Islet precursor cell (in vitro differentiated cells): ENCODE data around the gene NRAS.

ENCODE experiments used
- DNase-seq: peaks from one replicate; pipeline ENCODE4 v3.0.0-alpha.2; 2018

The NRAS gene

DNA sequence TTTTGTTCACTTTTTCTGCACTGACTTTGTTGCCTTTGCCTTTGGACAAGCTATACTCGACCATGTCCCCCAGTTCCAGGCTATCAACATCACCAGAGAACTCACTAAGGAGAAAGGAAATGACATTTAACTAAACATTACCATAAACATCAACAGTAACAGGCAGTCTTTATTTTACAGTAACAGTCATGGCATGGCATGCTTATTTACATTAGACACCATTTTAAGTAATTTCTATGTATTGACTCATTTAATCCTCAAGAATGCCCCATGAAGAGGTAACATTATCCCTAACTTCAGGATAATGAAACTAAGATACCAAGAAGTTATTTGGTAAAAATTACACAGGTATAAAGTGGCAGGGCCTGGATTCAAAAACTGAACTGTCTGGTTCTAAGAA is 8.7 kb upstream of the NRAS start:
- DNase-seq: no peak

DNA sequence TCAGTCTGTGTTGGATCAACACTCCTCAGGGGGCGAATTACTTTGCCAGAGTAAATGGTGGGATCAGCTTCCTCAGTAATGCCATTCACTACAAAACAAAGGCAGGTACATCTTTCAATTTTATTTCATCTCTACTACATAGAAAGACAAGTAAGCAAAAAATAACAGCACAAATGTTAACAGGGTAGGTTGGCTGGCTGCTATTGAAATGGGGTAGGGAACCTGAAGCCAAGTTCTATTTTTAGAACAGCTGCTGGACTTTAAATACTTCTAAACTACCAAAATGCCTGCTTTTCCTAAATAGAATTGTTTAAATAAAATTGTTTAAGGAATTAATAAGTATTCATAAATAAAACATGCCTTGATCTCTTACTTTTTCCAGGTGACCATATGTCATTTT is 7.3 kb upstream of the NRAS start:
- DNase-seq: no peak

DNA sequence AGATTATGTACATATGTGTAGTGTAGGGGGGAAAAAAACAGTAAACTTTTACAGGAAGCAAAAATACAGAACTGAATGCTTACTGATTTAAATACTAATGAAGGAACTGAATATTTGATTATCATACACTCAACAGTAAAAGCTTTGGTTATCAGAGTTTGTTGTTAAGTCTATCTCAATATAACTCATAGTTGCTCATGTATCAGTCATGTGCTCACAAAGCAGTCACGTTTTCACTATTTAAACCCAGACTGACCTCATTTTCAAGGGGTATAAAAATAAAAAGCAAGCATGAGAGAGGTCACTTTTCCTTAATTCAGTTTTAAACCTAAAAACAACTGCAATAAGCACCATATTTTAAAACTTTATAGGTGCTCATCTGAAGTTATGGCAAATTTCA is 6.9 kb upstream of the NRAS start:
- no peak for DNase-seq

DNA sequence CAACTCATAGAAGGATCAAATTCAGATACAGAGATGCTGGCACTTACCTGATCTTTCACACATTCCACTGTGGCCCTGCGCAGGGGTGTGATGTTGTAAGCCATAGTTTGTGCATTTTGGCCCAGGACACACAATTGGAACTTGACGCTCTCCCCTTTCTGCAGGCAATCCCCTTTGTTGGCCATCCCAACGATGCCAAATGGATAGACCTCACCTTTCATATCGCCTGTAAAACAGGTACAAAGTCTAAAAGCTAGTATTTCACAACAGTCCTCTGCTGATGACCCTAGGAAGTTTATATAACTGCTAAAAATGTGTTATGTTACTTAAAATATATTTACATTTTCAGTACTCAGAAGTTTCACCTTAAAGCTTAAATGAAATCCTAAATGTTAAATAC is 3.9 kb upstream of the NRAS start:
- DNase-seq: no peak

DNA sequence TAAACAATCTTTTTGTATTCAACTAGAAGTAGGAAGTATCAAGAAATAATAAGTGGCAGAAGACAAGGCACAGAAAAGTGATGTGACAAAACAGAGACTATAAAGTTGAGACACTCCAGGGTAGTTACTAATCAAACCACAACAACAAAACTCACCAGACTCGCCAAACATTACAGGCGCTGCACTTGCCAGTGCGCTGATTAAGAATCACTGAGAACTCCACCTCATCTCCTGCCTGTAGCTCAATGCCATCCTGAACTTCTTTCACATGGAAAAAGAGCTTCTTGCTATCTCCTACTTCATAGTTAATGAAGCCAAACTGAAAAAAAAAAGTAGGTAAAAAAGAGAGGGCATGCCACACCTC is 2.8 kb upstream of the NRAS start:
- DNase-seq: no peak

DNA sequence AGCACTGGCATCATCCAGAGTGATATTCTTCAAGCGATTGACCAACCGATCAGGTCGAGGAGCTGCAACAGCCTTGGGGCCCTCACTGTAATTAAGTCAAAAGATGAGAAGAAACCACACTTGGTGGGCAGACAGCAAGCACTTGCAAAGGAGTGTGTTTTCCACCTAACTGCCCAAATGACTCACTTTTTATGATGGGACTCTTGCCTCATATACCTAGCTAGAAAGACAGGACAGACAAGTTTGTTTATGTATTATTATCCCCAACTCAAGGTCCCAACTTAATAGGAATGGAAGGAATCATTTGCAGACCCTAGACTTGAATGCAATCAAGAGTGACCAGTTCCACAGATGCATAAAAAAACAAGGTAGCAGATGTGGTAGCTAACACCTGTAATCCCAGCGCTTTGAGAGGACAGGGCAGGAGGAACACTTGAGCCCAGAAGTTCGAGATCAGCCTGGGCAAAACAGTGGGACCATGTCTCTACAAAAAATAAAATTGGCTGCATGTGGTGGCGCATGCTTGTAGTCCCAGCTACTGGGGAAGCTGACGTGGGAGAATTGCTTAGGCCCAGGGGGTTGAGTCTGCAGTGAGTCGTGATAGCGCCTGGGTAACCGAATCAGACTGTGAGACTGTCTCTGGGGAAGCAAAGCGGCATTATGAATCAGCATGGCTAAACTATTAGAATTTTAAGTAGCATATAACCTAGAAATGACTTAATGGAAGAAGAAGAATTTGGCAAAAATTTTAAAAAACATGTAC is 2.3 kb upstream of the NRAS start:
- peak; percentile 66 for DNase-seq

DNA sequence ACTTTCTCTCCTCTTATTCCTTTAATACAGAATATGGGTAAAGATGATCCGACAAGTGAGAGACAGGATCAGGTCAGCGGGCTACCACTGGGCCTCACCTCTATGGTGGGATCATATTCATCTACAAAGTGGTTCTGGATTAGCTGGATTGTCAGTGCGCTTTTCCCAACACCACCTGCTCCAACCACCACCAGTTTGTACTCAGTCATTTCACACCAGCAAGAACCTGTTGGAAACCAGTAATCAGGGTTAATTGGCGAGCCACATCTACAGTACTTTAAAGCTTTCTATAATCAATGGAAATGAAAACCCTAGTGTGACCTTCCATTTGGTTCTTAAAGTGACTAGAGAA is 643 bp downstream of the NRAS start:
- no peak for DNase-seq

DNA sequence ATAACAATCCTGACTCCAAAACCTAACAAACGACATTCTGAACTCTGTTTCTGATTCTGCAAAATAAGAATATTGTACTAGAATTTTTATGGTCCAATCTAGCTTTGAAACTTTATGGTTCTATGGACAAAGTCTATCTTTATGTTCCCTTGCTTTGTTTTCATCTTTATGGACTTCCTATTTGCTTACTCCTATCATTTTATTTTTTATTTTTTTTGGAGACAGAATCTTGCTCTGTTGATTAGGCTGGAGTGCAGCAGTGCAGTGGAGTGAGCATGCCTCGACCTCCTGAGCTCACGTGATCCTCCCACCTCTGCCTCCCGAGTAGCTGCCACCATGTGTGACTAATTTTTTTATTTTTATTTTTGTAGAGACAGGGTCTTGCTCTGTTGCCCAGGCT is 3.6 kb downstream of the NRAS start:
- DNase-seq: no peak

DNA sequence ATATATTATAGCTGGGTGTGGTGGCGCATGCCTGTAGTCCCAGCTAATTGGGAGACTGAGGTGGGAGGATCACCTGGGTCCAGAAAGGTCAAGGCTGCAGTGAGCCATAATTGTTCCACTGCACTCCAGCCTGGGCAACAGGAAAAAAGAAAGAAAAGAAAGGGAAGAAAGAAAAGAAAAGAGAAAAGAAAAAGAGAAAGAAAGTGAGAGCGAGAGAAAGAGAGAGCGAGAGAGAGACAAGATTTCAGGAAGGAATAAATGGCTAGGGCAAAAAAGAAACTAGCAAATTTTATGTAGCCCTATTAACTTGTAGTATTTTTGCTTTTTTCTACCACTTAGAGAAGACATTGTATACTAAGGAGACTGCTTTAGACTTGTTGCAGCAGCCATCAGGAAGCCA is 6.2 kb downstream of the NRAS start:
- no peak for DNase-seq

DNA sequence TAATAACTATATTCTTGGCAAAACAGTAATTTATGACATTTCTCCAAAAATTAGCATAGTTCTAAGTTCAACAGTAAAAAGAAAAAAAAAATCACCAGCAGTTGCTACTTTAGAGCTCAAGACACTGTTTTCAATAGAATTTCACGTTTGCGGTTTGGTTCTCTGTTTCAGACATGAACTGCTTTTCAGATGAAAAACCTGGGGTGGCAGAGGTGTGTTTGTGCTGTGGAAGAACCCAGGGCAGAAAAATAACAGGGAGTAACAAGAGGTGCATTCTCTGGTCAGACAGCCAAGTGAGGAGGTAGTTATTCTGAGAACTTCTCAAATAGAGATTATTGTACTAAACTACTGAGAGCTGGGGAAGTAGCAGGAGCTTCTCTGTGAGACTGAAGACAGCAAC is 9.0 kb downstream of the NRAS start:
- DNase-seq: no peak

DNA sequence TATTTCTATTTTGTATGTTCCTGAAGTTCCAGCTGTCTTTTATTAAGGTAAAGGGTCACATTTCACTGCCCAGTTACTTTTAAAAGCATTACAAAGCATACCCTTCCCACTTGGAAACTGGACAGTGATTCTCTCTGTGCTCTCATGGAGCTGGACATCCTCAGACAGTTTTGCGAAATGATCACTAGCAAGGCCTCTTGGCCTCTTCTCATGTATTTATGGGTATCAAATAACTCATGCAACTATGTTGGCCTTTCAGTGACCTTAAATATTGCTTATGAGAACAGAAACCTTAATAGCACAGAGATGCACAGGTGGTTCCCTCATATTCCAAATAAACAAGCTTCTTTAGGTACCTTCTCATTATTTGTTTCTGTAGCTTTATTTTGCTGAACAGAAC is 13.3 kb downstream of the NRAS start:
- no peak for DNase-seq

DNA sequence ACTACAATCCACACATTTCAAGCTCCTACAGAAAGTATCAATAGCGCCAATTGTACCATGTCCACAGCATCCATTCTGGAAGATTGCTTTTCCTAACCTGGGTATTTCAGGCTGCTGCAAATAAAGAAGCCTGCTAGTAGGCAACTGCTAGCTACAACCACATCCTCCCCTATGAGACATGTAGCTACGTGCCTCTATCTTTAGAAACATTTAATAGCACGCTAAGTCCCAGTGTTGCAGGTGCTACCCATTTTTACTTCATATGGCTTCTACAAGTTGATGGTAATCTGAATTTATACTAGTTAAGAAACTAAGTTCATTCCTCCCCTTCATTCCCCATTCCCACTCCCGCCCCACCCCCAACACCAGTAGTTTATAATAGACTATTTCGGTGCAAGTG is 13.8 kb downstream of the NRAS start:
- no peak for DNase-seq

DNA sequence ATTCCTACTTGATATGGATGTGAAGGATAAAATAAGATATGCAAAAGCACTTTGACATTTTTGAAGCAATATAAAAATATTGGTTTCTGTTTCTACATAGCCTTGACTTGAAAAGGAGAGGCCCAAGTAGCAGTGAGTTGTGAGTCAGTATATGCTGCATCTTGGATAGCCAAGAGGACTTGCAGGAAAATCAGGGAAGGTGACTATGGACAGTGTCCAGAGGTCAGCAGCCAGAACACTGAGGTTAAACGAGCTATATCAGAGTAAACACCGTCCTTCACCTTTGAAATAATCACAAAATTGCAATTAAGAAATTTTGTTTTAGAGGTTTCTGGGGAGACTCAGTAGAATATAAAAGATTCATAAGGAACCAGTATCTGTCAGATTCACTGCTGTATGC is 14.6 kb downstream of the NRAS start:
- DNase-seq: no peak

DNA sequence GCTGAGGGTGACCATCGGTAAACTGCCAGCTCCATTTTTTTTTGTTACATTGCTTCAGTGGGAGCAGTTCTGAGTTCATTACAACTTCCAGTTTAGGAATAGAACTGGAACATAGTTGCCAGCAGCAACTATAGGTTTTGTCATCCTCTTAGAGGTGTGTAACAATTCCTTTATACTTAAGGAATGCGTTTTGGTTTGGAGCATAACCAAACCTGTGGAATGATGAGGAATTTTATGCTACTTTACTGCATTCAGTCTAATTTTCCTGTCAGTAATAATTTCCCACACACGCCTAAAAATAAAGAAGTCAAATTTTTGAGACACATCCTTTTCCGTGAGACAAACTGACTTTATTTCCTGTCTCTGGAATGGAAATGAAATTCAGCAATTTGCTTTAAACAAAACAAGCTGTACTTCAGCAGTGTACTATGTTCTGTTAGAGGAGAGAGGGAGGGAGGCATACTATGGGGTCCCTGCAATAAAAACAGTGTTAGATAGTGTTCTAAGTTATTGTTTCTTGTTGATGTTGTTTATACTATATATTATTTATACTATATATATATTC is 16.5 kb downstream of the NRAS start:
- no peak for DNase-seq

DNA sequence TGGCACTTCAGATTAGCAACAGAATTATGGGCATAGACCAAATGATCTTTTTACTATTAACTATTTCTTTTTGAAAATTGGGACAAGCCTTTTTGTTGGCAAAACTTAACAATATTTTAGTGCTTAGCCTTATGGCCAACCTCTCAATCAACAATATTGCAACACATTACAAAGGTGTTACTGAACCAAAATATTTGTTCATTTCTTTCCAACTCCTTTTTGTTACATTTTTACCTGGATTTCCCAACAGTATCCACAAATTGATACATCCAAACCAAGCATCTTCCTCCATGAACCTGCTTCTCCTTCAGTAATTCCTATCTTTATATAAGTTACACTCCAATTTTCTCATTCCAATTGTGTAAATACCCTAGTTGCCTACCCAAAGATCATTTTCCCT is 19.8 kb downstream of the NRAS start:
- DNase-seq: no peak

DNA sequence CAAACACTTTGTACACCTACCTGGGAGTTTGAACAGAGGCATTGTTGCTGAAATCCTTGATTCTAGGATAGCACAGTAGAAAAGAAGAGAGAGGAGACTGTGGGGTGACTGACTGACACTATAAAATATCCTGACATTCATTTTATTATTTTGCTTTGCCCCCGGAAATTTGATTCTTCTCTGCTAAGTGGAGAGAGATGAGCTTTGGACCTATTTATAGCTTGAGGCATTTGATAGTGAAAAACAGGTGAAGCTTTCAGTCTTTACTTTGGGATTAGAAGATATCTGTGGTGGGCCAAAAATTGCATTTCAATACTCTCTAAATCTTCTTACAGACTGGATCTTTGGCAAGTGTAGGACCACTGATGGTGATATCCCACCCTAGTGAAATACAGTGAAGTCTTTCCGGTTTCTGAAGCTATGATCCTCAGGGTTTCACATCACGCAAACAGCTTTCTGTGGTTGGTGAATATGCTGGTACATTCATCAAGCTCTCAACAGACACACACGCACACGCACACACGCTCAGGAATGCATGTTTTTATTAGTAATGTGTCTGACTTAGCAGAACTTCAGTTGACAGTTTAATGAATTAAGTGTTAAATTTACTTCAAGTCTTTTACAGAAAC is 21.0 kb downstream of the NRAS start, which contains the start of gene AMPD1:
TSS of gene AMPD1 (minus strand) at position 117 of the 629 bp plus-strand sequence. CDS start at position 42, 75 bp downstream.
- DNase-seq: no peak

DNA sequence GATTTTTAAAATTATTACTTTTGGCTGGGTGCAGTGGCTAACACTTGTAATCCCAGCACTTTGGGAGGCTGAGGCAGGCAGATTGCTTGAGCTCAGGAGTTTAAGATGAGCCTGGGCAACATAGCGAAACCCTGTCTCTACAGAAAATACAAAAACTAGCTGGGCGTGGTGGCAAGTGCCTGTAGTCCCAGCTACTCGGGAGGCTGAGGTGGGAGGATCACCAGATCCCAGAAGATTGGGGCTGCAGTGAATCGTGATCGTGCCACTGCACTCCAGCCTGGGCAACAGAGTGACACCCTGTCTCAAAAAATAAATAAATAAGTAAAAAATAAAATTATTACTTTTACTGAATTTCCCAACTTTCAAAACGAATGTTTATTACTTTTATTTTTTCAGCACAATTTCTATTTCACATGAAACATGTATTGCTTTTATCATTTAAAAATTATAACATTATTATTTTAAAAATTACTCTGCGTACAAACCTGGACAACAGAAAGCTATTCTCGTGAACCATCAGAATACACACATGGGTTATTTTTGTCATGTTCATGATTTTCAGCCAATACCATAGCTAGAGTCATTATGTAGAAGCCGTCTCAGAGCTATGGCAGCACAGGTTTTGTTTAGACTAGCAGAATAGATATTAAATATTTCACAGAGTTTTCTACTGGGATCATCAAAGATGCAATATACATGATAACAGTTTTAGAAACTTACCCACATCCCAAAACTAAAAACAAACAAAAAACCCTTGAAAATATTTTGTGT is 21.8 kb downstream of the NRAS start:
- no peak for DNase-seq

DNA sequence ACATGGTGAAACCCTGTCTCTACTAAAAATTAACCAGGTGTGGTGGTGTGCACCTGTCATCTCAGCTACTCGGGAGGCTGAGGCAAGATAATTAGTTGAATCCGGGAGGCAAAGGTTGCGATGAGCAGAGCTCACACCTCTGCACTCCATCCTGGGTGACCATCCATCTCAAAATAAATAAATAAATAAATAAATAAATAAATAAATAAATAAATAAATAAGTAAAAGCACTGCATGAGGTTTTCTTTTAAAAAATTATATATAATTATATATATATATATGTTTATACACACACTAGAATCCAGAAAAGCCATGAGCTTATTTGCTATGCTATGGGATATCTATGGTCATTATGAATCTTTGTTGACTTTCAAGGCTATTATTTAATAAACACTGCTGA is 23.6 kb downstream of the NRAS start:
- no peak for DNase-seq

DNA sequence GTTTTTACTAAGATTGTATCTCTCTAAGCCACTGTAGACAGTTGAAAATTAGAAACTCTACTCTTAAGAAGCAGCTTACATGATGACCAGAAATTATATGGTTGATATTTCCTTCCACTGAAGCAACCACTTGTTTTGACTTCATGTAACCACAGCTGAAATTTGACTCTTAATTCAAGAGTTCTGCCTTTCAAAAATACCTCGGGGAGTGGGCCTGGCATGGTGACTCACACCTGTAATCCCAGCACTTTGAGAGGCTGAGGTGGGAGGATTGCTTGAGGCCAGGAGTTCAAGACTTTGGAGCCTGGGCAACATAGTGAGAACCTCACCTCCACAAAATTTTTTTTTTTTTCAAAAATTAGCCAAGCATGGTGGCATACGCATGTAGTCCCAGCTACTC is 25.5 kb downstream of the NRAS start:
- peak; percentile 60 for DNase-seq

DNA sequence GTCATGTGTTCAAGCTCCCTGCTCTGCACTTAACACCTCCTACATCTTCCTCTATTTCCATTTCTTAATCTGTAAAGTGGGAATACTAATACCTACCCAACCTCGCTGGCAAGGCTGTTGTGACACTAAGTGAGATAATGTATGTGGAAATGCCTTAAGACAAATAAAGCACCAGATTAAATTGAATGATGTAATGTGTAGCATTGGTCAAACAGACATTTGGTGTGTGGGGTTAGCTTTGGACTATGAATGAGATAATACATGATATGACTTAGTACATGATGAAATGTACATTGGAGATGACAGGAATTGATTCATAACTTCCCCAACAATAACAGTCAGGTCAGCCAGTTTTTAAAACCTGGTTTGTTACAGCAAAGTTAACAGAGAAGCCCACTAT is 26.4 kb downstream of the NRAS start:
- DNase-seq: no peak

DNA sequence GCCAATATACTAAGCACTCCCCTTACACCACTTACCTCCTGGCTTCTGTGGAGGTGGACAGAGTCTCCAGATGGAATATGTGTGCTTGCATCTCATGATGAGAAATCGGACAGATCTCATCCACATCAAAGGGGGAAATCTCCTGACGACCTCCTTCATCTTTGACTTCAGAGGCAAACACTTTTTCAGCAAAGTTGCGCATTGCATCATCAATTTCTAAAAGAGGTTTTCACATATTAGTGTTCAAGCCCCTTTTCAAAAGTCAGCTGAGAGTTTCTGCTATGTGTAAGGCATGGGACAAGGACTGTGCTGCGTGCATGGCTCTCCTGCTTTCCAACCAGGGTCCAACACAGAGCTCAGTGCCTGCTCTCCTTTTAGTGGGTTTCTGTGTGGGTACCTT is 28.0 kb downstream of the NRAS start:
- no peak for DNase-seq

DNA sequence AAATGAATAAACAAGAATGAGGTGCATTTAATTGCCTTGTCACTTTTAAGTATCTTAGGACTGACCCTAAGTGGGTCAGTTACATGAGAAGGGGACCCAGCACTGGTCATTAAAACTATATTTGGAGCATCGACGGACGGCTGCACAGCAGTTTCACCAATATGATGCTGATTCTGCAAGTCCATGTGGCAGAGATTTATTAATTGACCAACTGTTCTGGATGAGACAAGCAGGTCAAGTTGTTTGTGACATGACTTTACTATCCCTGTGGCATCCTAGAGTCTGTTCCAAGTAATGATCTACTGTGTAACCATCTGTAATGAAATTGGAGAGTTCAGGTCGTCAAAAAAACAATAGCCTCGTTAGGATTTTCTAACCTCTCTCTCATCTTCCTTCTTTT is 30.7 kb downstream of the NRAS start:
- DNase-seq: no peak

DNA sequence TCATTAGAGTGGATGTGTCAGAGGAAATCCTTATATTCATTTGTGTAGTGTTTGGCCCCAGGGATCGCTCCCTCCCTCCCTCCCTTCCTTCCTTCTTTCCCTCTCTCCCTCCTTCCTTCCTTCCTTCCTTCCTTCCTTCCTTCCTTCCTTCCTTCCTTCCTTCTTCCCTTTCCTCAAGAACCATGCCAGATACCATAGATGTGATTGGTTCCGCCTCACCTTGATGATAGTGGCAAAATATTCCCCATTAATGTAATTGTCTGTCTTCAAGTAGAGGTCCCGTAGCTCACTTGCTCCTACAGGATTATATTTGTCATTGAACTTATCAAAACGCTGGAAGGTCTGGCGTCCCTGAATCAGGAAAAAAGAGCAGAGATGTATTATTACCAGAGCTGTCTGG is 38.9 kb downstream of the NRAS start:
- no peak for DNase-seq

DNA sequence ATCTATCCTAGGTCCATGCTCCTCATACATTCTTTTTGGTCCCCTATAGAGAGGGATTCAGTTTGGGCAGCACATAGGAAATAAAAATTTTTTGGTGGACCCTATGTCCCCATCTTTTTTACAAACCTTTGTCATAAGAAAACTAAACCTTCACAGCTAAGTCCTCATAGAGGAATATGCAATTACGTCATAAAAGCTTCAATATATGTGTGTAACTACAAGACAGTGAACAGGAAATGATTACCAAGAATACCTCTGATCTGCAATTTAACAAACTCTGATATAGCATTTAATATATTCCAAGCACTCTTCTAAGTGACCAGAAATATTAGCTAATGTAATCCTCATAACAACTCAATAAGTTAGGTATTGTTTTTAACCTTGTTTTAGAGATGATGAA is 40.5 kb downstream of the NRAS start:
- no peak for DNase-seq
